Hepatocyte (in vitro differentiated cells): ENCODE measurements around the gene IRF8.

Experiments used
- CTCF ChIP-seq: fragments of 200-600 bp; sonication (generic); IDR thresholded peaks from 2 replicates; pipeline ENCODE4 v1.5.1; 2016; ENCODE audit warnings: antibody characterized with exemption, mild to moderate bottlenecking; ENCODE audit not compliant: poor library complexity
- EZH2 ChIP-seq: fragments of 200-600 bp; sonication (generic); IDR thresholded peaks from 2 replicates; pipeline ENCODE4 v1.6.1; 2016; ENCODE audit warnings: antibody characterized with exemption, mild to moderate bottlenecking, borderline replicate concordance

GRCh38 chr16:85864965-85865364 is 34.0 kb upstream of the IRF8 start:
- no peak for TF ChIP-seq CTCF
- no peak for TF ChIP-seq EZH2
